Natural killer cell (primary cell): ENCODE measurements around the gene KLHL6. TPM values are rescaled to one million over a fixed set of nuclear protein-coding genes. Genes with fewer than 3 reads are reported as not detected.
A peak's percentile ranks its signal among the peaks of the same experiment; 100 is the strongest.

Experiments
- ATAC-seq, 3 donors: fragments of 150-1000 bp in 2 of 3; fragments of 200-7000 bp in 1 of 3; cut with Tn5 transposase; 1 replicate in 1 of 3; 2 replicates in 2 of 3; pipeline ENCODE4 v1.10.0; 2021; ENCODE audit warnings: mild to moderate bottlenecking in 2 of 3, moderate library complexity in 2 of 3
- DNase-seq, 2 donors: peaks; one replicate each; pipeline versions ENCODE4 v3.0.0 to v3.0.0-alpha.2; 2013 to 2021; ENCODE audit warnings: mixed read lengths in 1 of 2
- H3K27ac ChIP-seq: one replicate; pipeline ENCODE4 v1.5.1; 2013; ENCODE audit warnings: mild to moderate bottlenecking, low read length
- H3K27me3 ChIP-seq: one replicate; pipeline ENCODE4 v1.6.1; 2013; ENCODE audit warnings: low read length; ENCODE audit not compliant: control insufficient read depth, insufficient read depth
- H3K36me3 ChIP-seq: one replicate; pipeline ENCODE4 v1.6.1; 2013; ENCODE audit warnings: low read length; ENCODE audit not compliant: control insufficient read depth, insufficient read depth
- H3K4me1 ChIP-seq: one replicate; pipeline ENCODE4 v1.6.1; 2013; ENCODE audit warnings: low read length; ENCODE audit not compliant: control insufficient read depth, insufficient read depth
- H3K4me3 ChIP-seq: one replicate; pipeline ENCODE4 v1.5.1; 2013; ENCODE audit warnings: low read length
- H3K9me3 ChIP-seq: one replicate; pipeline ENCODE4 v1.6.1; 2013; ENCODE audit warnings: low read length; ENCODE audit not compliant: control insufficient read depth, insufficient read depth
- H3K27ac Mint-ChIP-seq, 2 donors: one replicate each; pipeline ENCODE4 v1.8.0; 2022; ENCODE audit warnings: mild to moderate bottlenecking in 2 of 2, mixed read lengths in 2 of 2, moderate library complexity in 1 of 2
- H3K27me3 Mint-ChIP-seq, 2 donors: one replicate each; pipeline ENCODE4 v1.8.0; 2022; ENCODE audit warnings: low read depth in 2 of 2, mixed read lengths in 2 of 2
- H3K36me3 Mint-ChIP-seq: one replicate; pipeline ENCODE4 v1.8.0; 2022; ENCODE audit warnings: mixed read lengths
- H3K4me1 Mint-ChIP-seq, 2 donors: one replicate each; pipeline ENCODE4 v1.8.0; 2022; ENCODE audit warnings: mixed read lengths in 2 of 2
- H3K4me3 Mint-ChIP-seq: one replicate; pipeline ENCODE4 v1.8.0; 2022; ENCODE audit warnings: mild to moderate bottlenecking, moderate library complexity, mixed read lengths
- H3K9me3 Mint-ChIP-seq, 2 donors: one replicate each; pipeline ENCODE4 v1.8.0; 2022; ENCODE audit warnings: mixed read lengths in 2 of 2
- CTCF ChIP-seq: fragments of 200-600 bp; IDR thresholded peaks from one replicate; pipeline ENCODE4 v1.8.0; 2022; ENCODE audit warnings: antibody characterized with exemption
- WGBS: methylation state at CpG from one replicate; pipeline ENCODE4 v1.1.7; 2013; ENCODE audit warnings: missing lambda C conversion rate; ENCODE audit not compliant: insufficient coverage; 5-methylcytosine and 5-hydroxymethylcytosine counted together
- intact Hi-C: fragments of 100-400 bp; cut with micrococcal nuclease; formaldehyde crosslinking; loops from one replicate; pipeline ENCODE4 v1.14.2; 2022
- total RNA-seq, 4 donors: library from RNA; stranded (reverse); fragments of 120-200 nt in 1 of 4; gene quantifications; one replicate each; pipeline versions ENCODE4 v1.2.3 to v1.2.4, GENCODE V29; 2013 to 2022

KLHL6 gene
- total RNA-seq, 3 donors from 2014 or later (not counting 1 experiment from before 2014, with no cell fraction given): 10.9 to 17.3 (median 13.6) TPM

- WGBS: 95% methylated on average over 5 of the region's 5 CpGs
- ATAC-seq (no peak), DNase-seq (no peak)
- intact Hi-C loops: no loop called here
- Mint-ChIP-seq H3K27ac (no peak overlapping the region), H3K27me3 (no peaks in the 10 kb centered on the region), H3K4me3 (no peak overlapping the region), H3K4me1 (peaks cover 0 to under 1% of the 10 kb centered on the region in 2 donors), H3K9me3 (no peaks in the 10 kb centered on the region), H3K36me3 (peaks cover 6% of the 10 kb centered on the region)
- H3K27ac ChIP-seq: no peak overlapping the region
- H3K36me3 ChIP-seq: peaks cover 16% of the 10 kb centered on the region
- no peaks in the 10 kb centered on the region for H3K9me3 ChIP-seq
- H3K4me1 ChIP-seq: no peaks in the 10 kb centered on the region
- no peaks in the 10 kb centered on the region for H3K27me3 ChIP-seq
- no peak overlapping the region for H3K4me3 ChIP-seq
- TF ChIP-seq CTCF: no peak
These were observed 100.4 kb downstream of the KLHL6 start for GRCh38 chr3:183455089-183455488.

DNA sequence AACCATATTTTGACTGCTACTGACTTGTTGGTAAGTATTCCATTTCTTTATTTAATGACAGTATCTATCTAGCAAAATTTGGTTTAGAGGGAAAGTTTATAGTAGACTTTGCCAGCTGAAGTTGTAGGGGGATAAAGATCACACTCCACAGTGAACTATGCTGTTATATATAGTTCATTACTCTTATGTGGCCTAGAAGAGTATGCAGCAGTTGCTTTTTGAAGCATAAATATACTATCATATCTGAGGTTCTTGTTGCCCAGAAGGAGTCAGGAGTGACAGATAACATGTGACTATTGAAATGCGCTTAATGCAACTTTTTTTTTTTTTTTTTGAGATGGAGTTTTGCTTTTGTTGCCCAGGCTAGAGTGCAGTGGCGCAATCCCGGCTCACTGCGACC is 101.4 kb downstream of the KLHL6 start:
- H3K27me3 Mint-ChIP-seq: no peaks in the 10 kb centered on the region
- WGBS: 100% methylated on average over 4 of the region's 4 CpGs
- H3K36me3 Mint-ChIP-seq: peaks cover 6% of the 10 kb centered on the region
- H3K27ac Mint-ChIP-seq: no peak overlapping the region
- H3K27ac ChIP-seq: no peak overlapping the region
- ATAC-seq: no peak
- no peak overlapping the region for H3K4me3 Mint-ChIP-seq
- H3K36me3 ChIP-seq: peaks cover 16% of the 10 kb centered on the region
- no peak overlapping the region for H3K4me3 ChIP-seq
- intact Hi-C loops: no loop called here
- no peaks in the 10 kb centered on the region for H3K4me1 ChIP-seq
- H3K4me1 Mint-ChIP-seq: peaks cover 4 to 8% of the 10 kb centered on the region in 2 donors
- H3K27me3 ChIP-seq: no peaks in the 10 kb centered on the region
- DNase-seq: no peak
- H3K9me3 ChIP-seq: no peaks in the 10 kb centered on the region
- no peaks in the 10 kb centered on the region for H3K9me3 Mint-ChIP-seq
- TF ChIP-seq CTCF: no peak

DNA sequence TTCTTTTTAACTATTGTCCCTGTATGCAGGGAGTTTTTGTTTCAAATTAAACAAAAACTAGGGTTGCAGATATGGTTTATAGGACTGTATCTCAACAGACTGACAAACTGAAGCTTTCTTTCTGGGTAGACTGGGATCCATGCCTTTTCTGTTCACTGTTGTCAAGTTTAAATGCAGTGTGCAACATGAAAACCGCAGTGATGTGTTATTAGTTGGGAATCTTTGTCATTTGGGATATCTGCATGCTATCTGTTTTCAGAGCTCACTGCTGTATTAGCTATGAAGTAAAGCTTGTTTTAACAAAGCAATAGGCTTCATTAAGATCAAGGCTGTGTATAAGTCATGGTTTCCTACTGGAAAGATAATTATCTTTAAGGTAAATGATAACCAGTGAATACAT is 105.7 kb downstream of the KLHL6 start:
- ATAC-seq: no peak
- Mint-ChIP-seq H3K27me3 (no peaks in the 10 kb centered on the region), H3K4me1 (peaks cover 25 to 29% of the 10 kb centered on the region in 2 donors), H3K27ac (no peak overlapping the region), H3K9me3 (no peaks in the 10 kb centered on the region), H3K4me3 (no peak overlapping the region), H3K36me3 (peaks cover under 1% of the 10 kb centered on the region)
- no peaks in the 10 kb centered on the region for H3K27me3 ChIP-seq
- no peaks in the 10 kb centered on the region for H3K9me3 ChIP-seq
- DNase-seq: no peak
- peaks cover 12% of the 10 kb centered on the region for H3K36me3 ChIP-seq
- H3K4me3 ChIP-seq: no peak overlapping the region
- no peak for TF ChIP-seq CTCF
- WGBS: 89% methylated on average over 1 of the region's 1 CpG
- no peak overlapping the region for H3K27ac ChIP-seq
- peaks cover 6% of the 10 kb centered on the region for H3K4me1 ChIP-seq
- intact Hi-C loops: no loop called here

- Histone ChIP-seq H3K4me3 (no peak overlapping the region), H3K4me1 (peaks cover 6% of the 10 kb centered on the region), H3K27ac (no peak overlapping the region), H3K9me3 (no peaks in the 10 kb centered on the region), H3K36me3 (peaks cover 9% of the 10 kb centered on the region), H3K27me3 (no peaks in the 10 kb centered on the region)
- ATAC-seq (no peak), DNase-seq (no peak)
- Mint-ChIP-seq H3K4me1 (peaks cover 25 to 29% of the 10 kb centered on the region in 2 donors), H3K9me3 (no peaks in the 10 kb centered on the region), H3K36me3 (no peaks in the 10 kb centered on the region), H3K4me3 (no peak overlapping the region), H3K27ac (peak overlapping the region in 1 of 2 donors; percentile 89), H3K27me3 (no peaks in the 10 kb centered on the region)
- intact Hi-C loops: no loop called here
- TF ChIP-seq CTCF: no peak
- 34% methylated on average over 2 of the region's 4 CpGs for WGBS
These were observed 106.1 kb downstream of the KLHL6 start for GRCh38 chr3:183449391-183449790.
